ENCODE data around the gene SIX4. TPM values are rescaled to one million over a fixed set of nuclear protein-coding genes. Genes with fewer than 3 reads are reported as not detected.

SIX4 gene
- total and polyA plus RNA-seq, 9 of the 15 experiments (the other 6 are each of a cell fraction or from before 2014, with no cell fraction given): 0.77 to 8.6 (median 5.6) TPM

- H3K27ac ChIP-seq (ENCODE audit: extremely low read depth, low read depth, low read length): peak overlapping the region; percentile 28; the same call in 1 of the 3 replicates
- no peak for TF ChIP-seq ATF7 (IDR thresholded peaks at IDR 0.05)
- no peak for TF ChIP-seq TAL1 (IDR thresholded peaks at IDR 0.05)
- peak; percentile 82 for TF ChIP-seq HMBOX1 (IDR thresholded peaks at IDR 0.05)
- no peak for TF ChIP-seq AFF4 (CRISPR knock-in tag; IDR thresholded peaks at IDR 0.05)
- TF ChIP-seq ZNF764 (CRISPR knock-in tag; IDR thresholded peaks at IDR 0.05; ENCODE audit: low read depth): no peak
- TF ChIP-seq MAFG (tag; conservative IDR thresholded peaks at IDR 0.05): no peak
- no peak for TF ChIP-seq ZNF408 (CRISPR knock-in tag; IDR thresholded peaks at IDR 0.05; ENCODE audit: low read depth)
- TF ChIP-seq TOE1 (IDR thresholded peaks at IDR 0.05; ENCODE audit: borderline replicate concordance): no peak
- TF ChIP-seq TOE1 (CRISPR knock-in tag; IDR thresholded peaks at IDR 0.05; ENCODE audit: borderline replicate concordance, low read depth): no peak
- no peak for TF ChIP-seq RUNX1 (IDR thresholded peaks at IDR 0.05; ENCODE audit: low read depth)
- TF ChIP-seq NFXL1 (CRISPR knock-in tag; IDR thresholded peaks at IDR 0.05): no peak
- TF ChIP-seq ZNF140 (CRISPR knock-in tag; IDR thresholded peaks at IDR 0.05): no peak
- no peak for TF ChIP-seq ARID2 (IDR thresholded peaks at IDR 0.05)
- TF ChIP-seq ZNF41 (CRISPR knock-in tag; conservative IDR thresholded peaks at IDR 0.05): no peak
- no peak for TF ChIP-seq TRIM24 (IDR thresholded peaks at IDR 0.05)
- no peak for TF ChIP-seq MAX (CRISPR knock-in tag; IDR thresholded peaks at IDR 0.05)
These were observed 29.3 kb upstream of the SIX4 start for GRCh38 chr14:60753264-60754119.

More at GRCh38 chr14:60753264-60754119, 29.3 kb upstream of the SIX4 start:
- Histone ChIP-seq H3K9me1 (ENCODE audit: control insufficient read depth, insufficient read depth, low read length) (no peaks in the 10 kb centered on the region), H4K20me1 (replicated peaks; ENCODE audit: control insufficient read depth, insufficient read depth, low read length) (no peaks in the 10 kb centered on the region), H3K4me1 (replicated peaks in 1 of 2; ENCODE audit: control insufficient read depth in 2 of 2, insufficient read depth in 2 of 2, low read length in 2 of 2) (peaks cover 0 to 6% of the 10 kb centered on the region in 2 experiments; a peak in 2 of 5 replicates), H3K4me3 (no peak overlapping the region), H2AFZ (ENCODE audit: low read depth, low read length) (no peak overlapping the region), H3K27me3 (ENCODE audit: control insufficient read depth in 2 of 2, insufficient read depth in 2 of 2, low read length in 2 of 2) (no peaks in the 10 kb centered on the region), H3K36me3 (ENCODE audit: control insufficient read depth, insufficient read depth, low read length) (no peaks in the 10 kb centered on the region; the same call in 2 of the 3 replicates), H3K4me2 (ENCODE audit: insufficient read depth, low read length) (no peak overlapping the region), H3K9me3 (replicated peaks; ENCODE audit: control insufficient read depth, insufficient read depth, low read depth, low read length) (no peaks in the 10 kb centered on the region), H3K79me2 (ENCODE audit: control insufficient read depth, insufficient read depth, low read length) (peaks cover 34% of the 10 kb centered on the region), H3K9ac (ENCODE audit: insufficient read depth in 1 of 2, low read depth in 2 of 2, low read length in 2 of 2) (no peak overlapping the region)
- no TSS peak for BruUV-seq (replicated peaks)
- in situ Hi-C loops (cut with MboI): no loop called here
- WGBS (ENCODE audit: insufficient coverage, low coverage, missing lambda C conversion rate): 36% methylated on average over 7 of the region's 7 CpGs
- DNase-seq (ENCODE audit: extremely low read depth in 1 of 4, low spot score in 3 of 4): peak in 2 of 4 experiments; percentile 11 to 40
- POLR2A ChIA-PET: no interaction called here
- ATAC-seq: peak; percentile 82
- CTCF ChIA-PET (ENCODE audit: low intra/inter-chr PET ratio): no interaction called here
- intact Hi-C loops (cut with micrococcal nuclease): no loop called here
- no peak for FAIRE-seq

All from K562 (cell line).